HG03060 (cell line): ENCODE data around the gene GRIK3.

Experiments used
- ATAC-seq: cut with Tn5 transposase; IDR thresholded peaks from one replicate; pipeline ENCODE4 v1.9.1; 2021; ENCODE audit warnings: low read depth, moderate number of reproducible peaks; ENCODE audit not compliant: unreplicated experiment

The GRIK3 gene

GRCh38 chr1:37047542-37047941 is 13.2 kb upstream of the GRIK3 start:
- ATAC-seq: no peak

- ATAC-seq: no peak
These were observed 8.8 kb upstream of the GRIK3 start for GRCh38 chr1:37043101-37043500.

- no peak for ATAC-seq
These were observed 8.2 kb upstream of the GRIK3 start for GRCh38 chr1:37042506-37042905.

GRCh38 chr1:37041483-37041882 is 7.2 kb upstream of the GRIK3 start:
- ATAC-seq: no peak

GRCh38 chr1:37040773-37041172 is 6.5 kb upstream of the GRIK3 start:
- no peak for ATAC-seq

GRCh38 chr1:37040261-37040660 is 5.9 kb upstream of the GRIK3 start:
- no peak for ATAC-seq

- ATAC-seq: no peak
These were observed 4.1 kb upstream of the GRIK3 start for GRCh38 chr1:37038227-37039093.

- ATAC-seq: no peak
These were observed 3.4 kb upstream of the GRIK3 start for GRCh38 chr1:37037690-37038089.

- no peak for ATAC-seq
These were observed 2.3 kb upstream of the GRIK3 start for GRCh38 chr1:37036667-37037053.

GRCh38 chr1:37035796-37036666 is 1.7 kb upstream of the GRIK3 start:
- no peak for ATAC-seq

- no peak for ATAC-seq
These were observed 838 bp upstream of the GRIK3 start for GRCh38 chr1:37035014-37035691.

- no peak for ATAC-seq
These were observed 787 bp downstream of the GRIK3 start for GRCh38 chr1:37033355-37034101.

GRCh38 chr1:37032660-37033354 is 1.5 kb downstream of the GRIK3 start:
- ATAC-seq: no peak

- no peak for ATAC-seq
These were observed 2.4 kb downstream of the GRIK3 start for GRCh38 chr1:37031871-37032270.

GRCh38 chr1:37031429-37031828 is 2.9 kb downstream of the GRIK3 start:
- no peak for ATAC-seq

- no peak for ATAC-seq
These were observed 5.2 kb downstream of the GRIK3 start for GRCh38 chr1:37028981-37029617.

- no peak for ATAC-seq
These were observed 12.8 kb downstream of the GRIK3 start for GRCh38 chr1:37021502-37021901.

GRCh38 chr1:37020653-37021277 is 13.6 kb downstream of the GRIK3 start:
- no peak for ATAC-seq

- no peak for ATAC-seq
These were observed 15.8 kb downstream of the GRIK3 start for GRCh38 chr1:37018510-37018909.
